Activated T-cell treated with anti-CD3 and anti-CD28 coated beads for 4 hours (primary cell): ENCODE measurements around the gene CHMP5.

ENCODE experiments used
- DNase-seq: peaks from one replicate; pipeline ENCODE4 v3.0.0-alpha.2; 2020

The CHMP5 gene

GRCh38 chr9:33320230-33320567 is 55.4 kb downstream of the CHMP5 start:
- no peak for DNase-seq

GRCh38 chr9:33320568-33321261 is 55.9 kb downstream of the CHMP5 start:
- DNase-seq = no peak

GRCh38 chr9:33329117-33329563 is 64.3 kb downstream of the CHMP5 start:
- DNase-seq = no peak

GRCh38 chr9:33329979-33330378 is 65.1 kb downstream of the CHMP5 start:
- DNase-seq = no peak

GRCh38 chr9:33331377-33331891 is 66.6 kb downstream of the CHMP5 start:
- DNase-seq = no peak
